ENCODE measurements around the gene SEMA3C. TPM values are rescaled to one million over a fixed set of nuclear protein-coding genes. Genes with fewer than 3 reads are reported as not detected.

Gene SEMA3C
- total RNA-seq, 2 donors from 2014 or later: 3.0 to 3.4 TPM

DNA sequence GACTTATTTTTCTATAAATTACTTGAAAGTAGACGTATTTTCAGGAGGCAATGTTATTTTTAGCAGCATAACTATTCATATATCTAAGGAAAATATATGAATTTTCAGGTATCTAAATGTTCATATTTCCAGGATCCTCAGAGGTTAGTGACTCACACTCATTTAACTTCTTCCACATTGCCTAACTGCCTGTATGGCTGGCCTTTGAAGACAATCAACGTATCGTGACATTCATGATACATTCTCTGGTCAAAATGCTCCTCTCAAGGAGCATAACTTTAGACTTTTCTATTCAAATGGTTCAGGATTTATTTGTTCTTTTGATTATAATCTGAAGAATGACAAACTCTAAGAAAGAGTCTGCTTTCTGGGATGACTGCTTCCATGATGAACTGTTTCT lies 89.3 kb downstream of the SEMA3C start:
- intact Hi-C loops (cut with DNase I): no loop called here
- Histone ChIP-seq H3K36me3 (replicated peaks in 1 of 2; ENCODE audit: insufficient read depth in 1 of 2, low read depth in 2 of 2) (no peaks in the 10 kb centered on the region), H3K9me3 (no peaks in the 10 kb centered on the region), H3K27ac (no peak overlapping the region), H3K4me1 (peaks cover 7% of the 10 kb centered on the region), H3K27me3 (no peaks in the 10 kb centered on the region), H3K4me3 (no peak overlapping the region)
- WGBS, 2 donors: 78% methylated on average over 3 of the region's 3 CpGs
- TF ChIP-seq, protein P1, sequence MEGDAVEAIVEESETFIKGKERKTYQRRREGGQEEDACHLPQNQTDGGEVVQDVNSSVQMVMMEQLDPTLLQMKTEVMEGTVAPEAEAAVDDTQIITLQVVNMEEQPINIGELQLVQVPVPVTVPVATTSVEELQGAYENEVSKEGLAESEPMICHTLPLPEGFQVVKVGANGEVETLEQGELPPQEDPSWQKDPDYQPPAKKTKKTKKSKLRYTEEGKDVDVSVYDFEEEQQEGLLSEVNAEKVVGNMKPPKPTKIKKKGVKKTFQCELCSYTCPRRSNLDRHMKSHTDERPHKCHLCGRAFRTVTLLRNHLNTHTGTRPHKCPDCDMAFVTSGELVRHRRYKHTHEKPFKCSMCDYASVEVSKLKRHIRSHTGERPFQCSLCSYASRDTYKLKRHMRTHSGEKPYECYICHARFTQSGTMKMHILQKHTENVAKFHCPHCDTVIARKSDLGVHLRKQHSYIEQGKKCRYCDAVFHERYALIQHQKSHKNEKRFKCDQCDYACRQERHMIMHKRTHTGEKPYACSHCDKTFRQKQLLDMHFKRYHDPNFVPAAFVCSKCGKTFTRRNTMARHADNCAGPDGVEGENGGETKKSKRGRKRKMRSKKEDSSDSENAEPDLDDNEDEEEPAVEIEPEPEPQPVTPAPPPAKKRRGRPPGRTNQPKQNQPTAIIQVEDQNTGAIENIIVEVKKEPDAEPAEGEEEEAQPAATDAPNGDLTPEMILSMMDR (IDR thresholded peaks at IDR 0.05): no peak
- no peak for TF ChIP-seq POLR2A (IDR thresholded peaks at IDR 0.05)
- no peak for ATAC-seq
- DNase-seq: no peak

GRCh38 chr7:80827239-80827633 lies 91.6 kb downstream of the SEMA3C start:
- no peak for DNase-seq
- TF ChIP-seq, protein P1 (IDR thresholded peaks at IDR 0.05): no peak
- no peak for TF ChIP-seq POLR2A (IDR thresholded peaks at IDR 0.05)
- Histone ChIP-seq H3K36me3 (replicated peaks in 1 of 2; ENCODE audit: insufficient read depth in 1 of 2, low read depth in 2 of 2) (no peaks in the 10 kb centered on the region), H3K4me1 (peaks cover 7% of the 10 kb centered on the region), H3K9me3 (no peaks in the 10 kb centered on the region), H3K27me3 (no peaks in the 10 kb centered on the region), H3K4me3 (no peak overlapping the region), H3K27ac (no peak overlapping the region)
- intact Hi-C loops (cut with DNase I): no loop called here
- WGBS, 2 donors: 11 to 28% methylated on average over 1 of the region's 1 CpG
- no peak for ATAC-seq

DNA sequence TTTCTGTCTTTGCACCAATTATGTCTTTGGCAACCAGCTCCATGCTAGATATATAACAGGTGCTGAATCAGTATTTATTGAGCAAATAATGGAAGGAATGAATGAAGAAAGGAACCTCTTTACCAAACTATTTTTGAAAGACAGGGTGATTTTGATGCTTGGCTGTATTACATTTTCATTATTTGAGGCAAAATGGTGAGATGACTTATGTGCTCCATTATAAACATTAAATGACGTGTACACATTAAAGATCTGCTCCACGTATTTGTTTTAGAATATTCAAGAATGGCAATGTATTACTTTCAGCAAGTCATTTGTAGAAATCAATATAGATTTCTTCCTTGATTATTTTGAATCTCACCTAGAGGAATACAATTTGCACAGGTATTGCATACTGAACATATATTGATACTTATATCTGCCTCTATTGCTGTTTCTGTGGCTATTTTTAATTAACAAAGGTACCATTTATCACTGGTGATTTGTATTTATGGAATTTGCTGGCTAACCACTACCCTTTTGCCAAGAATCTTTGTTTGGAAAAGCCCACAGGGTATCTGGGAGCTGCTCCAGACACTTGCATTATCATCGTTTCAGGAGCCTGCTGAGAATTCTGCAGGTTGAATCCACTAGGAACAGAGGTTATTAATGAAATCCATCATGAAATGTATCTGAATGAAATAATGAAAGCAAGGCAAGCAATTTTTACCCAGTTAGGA lies 92.2 kb downstream of the SEMA3C start:
- no peaks in the 10 kb centered on the region for H3K9me3 ChIP-seq
- intact Hi-C loops (cut with DNase I): no loop called here
- ATAC-seq: no peak
- H3K36me3 ChIP-seq (replicated peaks in 1 of 2; ENCODE audit: insufficient read depth in 1 of 2, low read depth in 2 of 2): no peaks in the 10 kb centered on the region
- no peak for DNase-seq
- no peak overlapping the region for H3K4me3 ChIP-seq
- H3K27ac ChIP-seq: no peak overlapping the region
- WGBS, 2 donors: 28 to 35% methylated on average over 3 of the region's 3 CpGs
- TF ChIP-seq, protein P1 (IDR thresholded peaks at IDR 0.05): no peak
- no peak for TF ChIP-seq POLR2A (IDR thresholded peaks at IDR 0.05)
- H3K4me1 ChIP-seq: peaks cover 7% of the 10 kb centered on the region
- no peaks in the 10 kb centered on the region for H3K27me3 ChIP-seq

GRCh38 chr7:80825499-80825898 lies 93.4 kb downstream of the SEMA3C start:
- 61 to 75% methylated on average over 3 of the region's 3 CpGs for WGBS, 2 donors
- intact Hi-C loops (cut with DNase I): no loop called here
- no peak overlapping the region for H3K4me3 ChIP-seq
- no peak for ATAC-seq
- H3K27ac ChIP-seq: no peak overlapping the region
- DNase-seq: no peak
- no peaks in the 10 kb centered on the region for H3K27me3 ChIP-seq
- peaks cover 7% of the 10 kb centered on the region for H3K4me1 ChIP-seq
- no peaks in the 10 kb centered on the region for H3K9me3 ChIP-seq
- no peaks in the 10 kb centered on the region for H3K36me3 ChIP-seq (replicated peaks in 1 of 2; ENCODE audit: insufficient read depth in 1 of 2, low read depth in 2 of 2)
- TF ChIP-seq, protein P1 (IDR thresholded peaks at IDR 0.05): no peak
- no peak for TF ChIP-seq POLR2A (IDR thresholded peaks at IDR 0.05)

DNA sequence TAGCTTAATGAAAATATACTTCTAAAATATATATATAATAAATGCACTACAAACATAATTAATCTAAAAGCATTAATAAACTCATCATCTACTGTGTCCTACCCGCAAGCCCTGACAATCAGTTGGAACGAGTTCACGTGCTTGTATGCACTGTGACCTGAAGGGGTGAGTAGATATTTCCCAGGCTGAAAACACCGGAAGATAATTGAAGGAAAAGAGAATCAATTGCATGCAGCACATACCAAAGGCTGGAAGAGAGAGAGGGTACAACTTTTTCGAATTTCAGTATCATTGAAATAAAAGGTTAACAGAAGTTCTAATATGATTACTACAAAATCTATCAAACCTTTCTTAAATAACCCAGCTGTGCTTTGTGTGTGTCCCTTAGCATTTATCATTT lies 94.6 kb downstream of the SEMA3C start:
- TF ChIP-seq POLR2A (IDR thresholded peaks at IDR 0.05): no peak
- TF ChIP-seq, protein P1 (IDR thresholded peaks at IDR 0.05): no peak
- no peak for ATAC-seq
- DNase-seq: no peak

More for the DNA sequence above, 94.6 kb downstream of the SEMA3C start:
- H3K4me1 ChIP-seq: peaks cover 7% of the 10 kb centered on the region
- intact Hi-C loops (cut with DNase I): no loop called here
- H3K4me3 ChIP-seq: no peak overlapping the region
- H3K27me3 ChIP-seq: no peaks in the 10 kb centered on the region
- no peaks in the 10 kb centered on the region for H3K9me3 ChIP-seq
- H3K36me3 ChIP-seq (replicated peaks in 1 of 2; ENCODE audit: insufficient read depth in 1 of 2, low read depth in 2 of 2): no peaks in the 10 kb centered on the region
- H3K27ac ChIP-seq: no peak overlapping the region
- WGBS, 2 donors: 47 to 49% methylated on average over 5 of the region's 5 CpGs
